Mesothelial cell of epicardium (in vitro differentiated cells): ENCODE measurements around the gene ZNF331. TPM values are rescaled to one million over a fixed set of nuclear protein-coding genes. Genes with fewer than 3 reads are reported as not detected.

Source experiments
- DNase-seq, 2 experiments: peaks; one replicate each; pipeline ENCODE4 v3.0.0; 2021; ENCODE audit warnings: low spot score in 2 of 2; ENCODE audit not compliant: unreplicated experiment in 2 of 2
- H3K27ac Mint-ChIP-seq: 2 replicates; pipeline ENCODE4 v1.8.0; 2021; ENCODE audit warnings: mixed read lengths
- H3K27me3 Mint-ChIP-seq: 2 replicates; pipeline ENCODE4 v1.8.0; 2021; ENCODE audit warnings: low read depth, mixed read lengths
- H3K36me3 Mint-ChIP-seq: 2 replicates; pipeline ENCODE4 v1.8.0; 2021; ENCODE audit warnings: mixed read lengths
- H3K4me1 Mint-ChIP-seq: 2 replicates; pipeline ENCODE4 v1.8.0; 2021; ENCODE audit warnings: mixed read lengths
- H3K4me3 Mint-ChIP-seq: 2 replicates; pipeline ENCODE4 v1.8.0; 2021; ENCODE audit warnings: mild to moderate bottlenecking, moderate library complexity, mixed read lengths
- H3K9me3 Mint-ChIP-seq: 2 replicates; pipeline ENCODE4 v1.8.0; 2021; ENCODE audit warnings: mixed read lengths
- CTCF ChIP-seq: fragments of 200-600 bp; sonication (generic); IDR thresholded peaks from one replicate; pipeline ENCODE4 v1.5.0; 2021; ENCODE audit warnings: antibody characterized with exemption; ENCODE audit not compliant: unreplicated experiment
- total RNA-seq: library from RNA; stranded (reverse); gene quantifications from 3 replicates; pipeline ENCODE4 v1.2.1, GENCODE V29; 2021

Gene ZNF331
- total RNA-seq, 1 donor from 2014 or later, result 19.5 TPM

DNA sequence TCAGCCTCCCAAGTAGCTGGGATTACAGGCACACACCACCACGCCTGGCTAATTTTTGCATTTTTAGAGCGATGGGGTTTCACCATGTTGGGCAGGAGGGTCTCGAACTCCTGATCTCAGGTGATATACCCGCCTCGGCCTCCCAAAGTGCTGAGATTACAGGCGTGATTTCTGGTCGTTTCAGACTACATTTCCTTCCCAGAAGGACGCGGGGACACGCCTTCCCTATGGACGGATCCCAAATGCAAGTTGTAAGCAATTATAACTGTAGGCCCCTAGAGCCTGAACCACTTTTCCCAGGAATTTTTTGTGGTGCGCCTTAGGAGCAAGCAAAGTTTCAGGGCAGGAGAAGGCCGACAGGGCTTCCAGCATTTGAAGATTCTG lies 17.8 kb upstream of the ZNF331 start:
- Mint-ChIP-seq H3K9me3 (peaks cover 6% of the 10 kb centered on the region), H3K27ac (peak overlapping the region; percentile 95), H3K4me1 (peaks cover 13% of the 10 kb centered on the region), H3K4me3 (peak overlapping the region; percentile 98), H3K36me3 (peaks cover 9% of the 10 kb centered on the region), H3K27me3 (no peaks in the 10 kb centered on the region)
- no peak for TF ChIP-seq CTCF
- no peak for DNase-seq

- Mint-ChIP-seq H3K4me1 (peaks cover 13% of the 10 kb centered on the region), H3K4me3 (peak overlapping the region; percentile 98), H3K9me3 (peaks cover 12% of the 10 kb centered on the region), H3K36me3 (peaks cover 15% of the 10 kb centered on the region), H3K27me3 (no peaks in the 10 kb centered on the region), H3K27ac (peak overlapping the region; percentile 95)
- DNase-seq, result peak; percentile 88 to 93
- no peak for TF ChIP-seq CTCF
Measured at GRCh38 chr19:53520547-53521372, 17.2 kb upstream of the ZNF331 start.

DNA sequence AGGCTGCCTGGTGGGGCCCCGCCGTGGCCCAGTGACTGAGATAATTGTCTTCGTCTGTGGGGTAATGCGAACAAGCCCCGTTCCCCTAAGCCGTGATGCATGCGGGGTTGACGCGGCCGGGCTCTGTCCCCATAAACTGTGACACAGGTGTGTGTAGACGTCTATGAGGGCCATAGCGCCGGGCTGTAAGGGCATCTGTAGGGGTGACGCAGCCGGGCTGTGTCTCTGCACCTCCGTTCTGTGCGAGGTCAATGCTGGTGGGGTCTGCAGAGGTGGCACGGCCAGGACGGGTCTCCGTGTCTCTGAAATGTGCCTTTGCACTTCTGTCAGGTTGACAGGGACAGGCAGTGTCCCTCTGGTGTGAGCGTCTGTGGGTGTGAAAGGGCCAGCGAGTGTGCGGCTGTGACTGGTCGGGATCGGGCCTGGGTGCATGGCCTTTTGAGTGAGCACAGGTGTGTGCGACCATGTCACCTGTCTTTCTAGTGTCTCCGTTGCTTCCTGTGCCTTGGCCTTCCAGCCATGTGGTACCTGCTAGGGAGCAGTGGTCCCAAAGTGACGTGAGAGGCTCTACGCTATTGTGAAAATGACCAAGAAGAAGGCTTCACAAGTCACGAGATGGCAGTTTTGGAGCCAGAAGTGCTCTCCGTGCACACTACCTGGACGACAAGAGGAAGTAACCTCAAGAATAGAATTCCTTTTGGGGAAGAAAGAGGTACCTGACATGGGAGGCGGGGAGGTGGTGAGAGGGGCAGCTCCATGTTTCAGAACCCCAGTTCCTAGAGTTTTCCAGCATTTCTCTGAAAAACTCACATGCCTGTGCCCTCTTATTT lies 16.4 kb upstream of the ZNF331 start:
- Mint-ChIP-seq H3K4me1 (peaks cover 13% of the 10 kb centered on the region), H3K27ac (no peak overlapping the region), H3K27me3 (no peaks in the 10 kb centered on the region), H3K36me3 (peaks cover 20% of the 10 kb centered on the region), H3K4me3 (peak overlapping the region; percentile 98), H3K9me3 (peaks cover 17% of the 10 kb centered on the region)
- DNase-seq, result no peak
- TF ChIP-seq CTCF, result no peak

DNA sequence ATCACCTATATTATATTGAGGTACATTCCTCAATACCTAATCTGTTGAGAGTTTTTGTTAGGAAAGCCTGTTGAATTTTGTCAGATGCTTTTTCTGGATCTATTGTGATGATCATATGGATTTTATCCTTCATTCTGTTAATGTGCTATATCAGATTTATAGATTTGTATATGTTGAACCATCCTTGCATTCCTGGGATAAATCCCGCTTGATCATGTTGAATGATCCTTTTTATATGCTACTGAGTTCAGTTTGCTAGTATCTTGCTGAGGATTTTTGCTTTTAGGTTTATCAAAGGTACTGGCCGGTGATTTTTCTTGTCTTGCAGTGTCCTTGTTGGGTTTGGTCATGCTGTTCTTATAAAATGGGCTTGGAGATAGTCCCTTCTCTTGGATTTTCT lies 12.0 kb upstream of the ZNF331 start:
- no peak overlapping the region for H3K27ac Mint-ChIP-seq
- TF ChIP-seq CTCF, result no peak
- H3K4me3 Mint-ChIP-seq, result no peak overlapping the region
- no peaks in the 10 kb centered on the region for H3K27me3 Mint-ChIP-seq
- H3K9me3 Mint-ChIP-seq, result peaks cover 17% of the 10 kb centered on the region
- H3K4me1 Mint-ChIP-seq, result peaks cover 11% of the 10 kb centered on the region
- H3K36me3 Mint-ChIP-seq, result peaks cover 20% of the 10 kb centered on the region
- DNase-seq, result no peak

- Mint-ChIP-seq H3K27ac (no peak overlapping the region), H3K4me3 (no peak overlapping the region), H3K36me3 (peaks cover 7% of the 10 kb centered on the region), H3K9me3 (peaks cover 7% of the 10 kb centered on the region), H3K27me3 (no peaks in the 10 kb centered on the region), H3K4me1 (no peaks in the 10 kb centered on the region)
- no peak for TF ChIP-seq CTCF
- DNase-seq, result no peak
Measured at GRCh38 chr19:53530622-53531021, 7.3 kb upstream of the ZNF331 start.
